ENCODE data around the gene S100B. TPM values are rescaled to one million over a fixed set of nuclear protein-coding genes. Genes with fewer than 3 reads are reported as not detected.

S100B gene
- total and polyA plus RNA-seq, 2 of the 13 experiments (the other 11 are each of a cell fraction or from before 2014, with no cell fraction given), result not detected

GRCh38 chr21:46581780-46582307, 23.0 kb downstream of the S100B start (continued):
- TF ChIP-seq KDM2A (CRISPR knock-in tag; IDR thresholded peaks at IDR 0.05; ENCODE audit: borderline replicate concordance, low read depth) (no peak), ARID3A (IDR thresholded peaks at IDR 0.05; ENCODE audit: low read depth, low read length) (no peak), NR1H2 (CRISPR knock-in tag; IDR thresholded peaks at IDR 0.05; ENCODE audit: borderline replicate concordance, low read depth) (no peak), KMT2A (CRISPR knock-in tag; IDR thresholded peaks at IDR 0.05) (no peak), RAD51 (IDR thresholded peaks at IDR 0.05; ENCODE audit: borderline replicate concordance) (no peak), SMARCC2 (IDR thresholded peaks at IDR 0.05) (no peak), ZNF570 (CRISPR knock-in tag; IDR thresholded peaks at IDR 0.05; ENCODE audit: borderline replicate concordance) (no peak), MED13 (CRISPR knock-in tag; IDR thresholded peaks at IDR 0.05) (no peak), KAT8 (CRISPR knock-in tag; IDR thresholded peaks at IDR 0.05) (0 out of 2 replicates have a peak, but pooled peaks have one; percentile 31), ASH2L (IDR thresholded peaks at IDR 0.05; ENCODE audit: insufficient read length, low read depth, low read length) (peak; percentile 61), ARID2 (CRISPR knock-in tag; IDR thresholded peaks at IDR 0.05; ENCODE audit: borderline replicate concordance) (no peak), TCF7 (IDR thresholded peaks at IDR 0.05; ENCODE audit: low read depth) (no peak), CENPT (CRISPR knock-in tag; IDR thresholded peaks at IDR 0.05; ENCODE audit: low read depth) (no peak), CREB1 (IDR thresholded peaks at IDR 0.05) (no peak), CREB1 (CRISPR knock-in tag; IDR thresholded peaks at IDR 0.05) (no peak), ZNF607 (CRISPR knock-in tag; IDR thresholded peaks at IDR 0.05; ENCODE audit: borderline replicate concordance) (no peak), SP5 (CRISPR knock-in tag; IDR thresholded peaks at IDR 0.05; ENCODE audit: borderline replicate concordance, low read depth) (no peak), MAFF (IDR thresholded peaks at IDR 0.05; ENCODE audit: low read depth, low read length) (no peak), TERF1 (CRISPR knock-in tag; IDR thresholded peaks at IDR 0.05) (no peak), MAX (IDR thresholded peaks at IDR 0.05) (0 out of 2 replicates have a peak, but pooled peaks have one; percentile 32), CCDC6 (CRISPR knock-in tag; IDR thresholded peaks at IDR 0.05) (0 out of 2 replicates have a peak, but pooled peaks have one; percentile 34), MTF1 (CRISPR knock-in tag; IDR thresholded peaks at IDR 0.05) (no peak), ZBTB26 (CRISPR knock-in tag; IDR thresholded peaks at IDR 0.05; ENCODE audit: borderline replicate concordance) (no peak), CHD2 (IDR thresholded peaks at IDR 0.05; ENCODE audit: low read depth, low read length) (no peak), MXI1 (IDR thresholded peaks at IDR 0.05; ENCODE audit: borderline replicate concordance, low read depth, low read length) (no peak), PBX2 (CRISPR knock-in tag; IDR thresholded peaks at IDR 0.05) (no peak), SRSF4 (IDR thresholded peaks at IDR 0.05; ENCODE audit: low read depth, low read length, poor library complexity, severe bottlenecking) (no peak), STAG1 (CRISPR knock-in tag; IDR thresholded peaks at IDR 0.05) (peak; percentile 11; the same call in 1 of the 2 replicates)

All from HepG2 (cell line).